A673 (cell line): ENCODE results near the gene HECTD4. TPM values are rescaled to one million over a fixed set of nuclear protein-coding genes. Genes with fewer than 3 reads are reported as not detected.

Source experiments
- BruUV-seq: library from RNA; stranded (reverse); fragments of 400-500 nt; replicated peaks from 2 replicates; lab custom pipeline; 2021; lab: Mats Ljungman, UMichigan
- CTCF ChIA-PET: fragments of 300-600 bp; sonication (Branson Sonifier 250); formaldehyde crosslinking; loops from one replicate; lab custom pipeline; 2022; ENCODE audit warnings: antibody characterized with exemption; lab: Charles Lee
- POLR2A ChIA-PET: fragments of 300-600 bp; sonication (Branson Sonifier 250); formaldehyde crosslinking; loops from one replicate; lab custom pipeline; 2022; ENCODE audit warnings: antibody characterized with exemption; ENCODE audit not compliant: low non-redundant PET; lab: Charles Lee
- DNase-seq: peaks from one replicate; pipeline ENCODE4 v3.0.0-alpha.2; 2015; ENCODE audit warnings: low spot score
- H3K27ac ChIP-seq: fragments of 200-600 bp; sonication (generic); 2 replicates; pipeline ENCODE4 v1.5.1; 2016; ENCODE audit warnings: mixed run types, low read depth, mild to moderate bottlenecking, mixed read lengths, antibody characterized with exemption, low read length; ENCODE audit not compliant: poor library complexity, severe bottlenecking
- H3K27me3 ChIP-seq: fragments of 200-600 bp; sonication (generic); replicated peaks from 2 replicates; pipeline ENCODE4 v1.6.1; 2017; ENCODE audit warnings: mixed run types, low read depth, mild to moderate bottlenecking, mixed read lengths, antibody characterized with exemption, low read length; ENCODE audit not compliant: insufficient read depth, poor library complexity
- H3K36me3 ChIP-seq: fragments of 200-600 bp; sonication (generic); 2 replicates; pipeline ENCODE4 v1.6.1; 2016; ENCODE audit warnings: mixed run types, mild to moderate bottlenecking, mixed read lengths, antibody characterized with exemption, low read length; ENCODE audit not compliant: insufficient read depth, poor library complexity, severe bottlenecking
- H3K4me1 ChIP-seq: fragments of 200-600 bp; sonication (generic); 2 replicates; pipeline ENCODE4 v1.6.1; 2017; ENCODE audit warnings: mixed run types, mild to moderate bottlenecking, mixed read lengths, antibody characterized with exemption, low read length; ENCODE audit not compliant: insufficient read depth, poor library complexity, severe bottlenecking
- H3K4me3 ChIP-seq: fragments of 200-600 bp; sonication (generic); 2 replicates; pipeline ENCODE4 v1.5.1; 2016; ENCODE audit warnings: low read depth, mixed run types, mild to moderate bottlenecking, mixed read lengths, low read length; ENCODE audit not compliant: poor library complexity, severe bottlenecking
- H3K9me3 ChIP-seq: fragments of 200-600 bp; sonication (generic); 2 replicates; pipeline ENCODE4 v1.6.1; 2016; ENCODE audit warnings: mixed run types, low read depth, mild to moderate bottlenecking, mixed read lengths, antibody characterized with exemption, low read length; ENCODE audit not compliant: poor library complexity, severe bottlenecking
- CTCF ChIP-seq: fragments of 300-800, 200-600 bp; sonication (generic); conservative IDR thresholded peaks from 2 replicates; pipeline ENCODE4 v1.5.1; 2017; ENCODE audit warnings: low read depth, mild to moderate bottlenecking, antibody characterized with exemption, low read length, moderate library complexity, mixed read lengths
- EZH2 ChIP-seq: fragments of 200-600 bp; sonication (generic); IDR thresholded peaks from 2 replicates; pipeline ENCODE4 v1.6.1; 2017; ENCODE audit warnings: borderline replicate concordance, low read depth, mild to moderate bottlenecking, mixed read lengths, antibody characterized with exemption, low read length; ENCODE audit not compliant: poor library complexity, severe bottlenecking
- intact Hi-C: fragments of 100-400 bp; cut with micrococcal nuclease; formaldehyde crosslinking; loops from one replicate; pipeline ENCODE4 v1.10.0; 2022; ENCODE audit not compliant: unreplicated experiment
- total RNA-seq: library from RNA; stranded (reverse); gene quantifications from 2 replicates; pipeline ENCODE4 v1.2.3, GENCODE V29; 2021

HECTD4 gene
- total RNA-seq, 1 experiment from 2014 or later, result 52.1 TPM

GRCh38 chr12:112368856-112369255 lies 13.4 kb downstream of the HECTD4 start:
- CTCF ChIA-PET, result no interaction called here
- Histone ChIP-seq H3K4me3 (no peak overlapping the region), H3K27me3 (no peaks in the 10 kb centered on the region), H3K27ac (no peak overlapping the region), H3K4me1 (no peaks in the 10 kb centered on the region), H3K36me3 (no peaks in the 10 kb centered on the region), H3K9me3 (no peaks in the 10 kb centered on the region)
- POLR2A ChIA-PET, result no interaction called here
- intact Hi-C loops, result no loop called here
- no peak for TF ChIP-seq CTCF
- TF ChIP-seq EZH2, result no peak
- BruUV-seq, result no TSS peak
- DNase-seq, result no peak

- H3K4me3 ChIP-seq, result no peak overlapping the region
- BruUV-seq, result no TSS peak
- no peaks in the 10 kb centered on the region for H3K4me1 ChIP-seq
- ChIA-PET POLR2A (no interaction called here), CTCF (no interaction called here)
- intact Hi-C loops, result no loop called here
- no peaks in the 10 kb centered on the region for H3K9me3 ChIP-seq
- no peaks in the 10 kb centered on the region for H3K36me3 ChIP-seq
- TF ChIP-seq CTCF (no peak), EZH2 (no peak)
- H3K27me3 ChIP-seq, result no peaks in the 10 kb centered on the region
- DNase-seq, result no peak
- H3K27ac ChIP-seq, result no peak overlapping the region
Observed at GRCh38 chr12:112367965-112368364, 14.3 kb downstream of the HECTD4 start.

- Histone ChIP-seq H3K4me1 (no peaks in the 10 kb centered on the region), H3K36me3 (no peaks in the 10 kb centered on the region), H3K4me3 (no peak overlapping the region), H3K27ac (no peak overlapping the region), H3K9me3 (no peaks in the 10 kb centered on the region), H3K27me3 (no peaks in the 10 kb centered on the region)
- TF ChIP-seq EZH2 (no peak), CTCF (no peak)
- POLR2A ChIA-PET, result no interaction called here
- DNase-seq, result no peak
- CTCF ChIA-PET, result no interaction called here
- BruUV-seq, result no TSS peak
- intact Hi-C loops, result no loop called here
Observed at GRCh38 chr12:112362310-112362709, 19.9 kb downstream of the HECTD4 start.
